K562 (cell line): ENCODE measurements around the gene ITPR2. TPM values are rescaled to one million over a fixed set of nuclear protein-coding genes. Genes with fewer than 3 reads are reported as not detected.

ENCODE experiments used
- CCAR2 ChIP-seq: fragments of 200-400 bp; formaldehyde crosslinking; IDR thresholded peaks from 2 replicates; pipeline ENCODE4 v1.6.1; 2017; ENCODE audit warnings: mild to moderate bottlenecking, low read depth, low read length
- CEBPB ChIP-seq: fragments of 450-650 bp; IDR thresholded peaks from 2 replicates; pipeline ENCODE4 v1.6.1; 2016; ENCODE audit warnings: missing genetic modification characterization, missing compliant biosample characterization
- E2F1 ChIP-seq: sonication (generic); formaldehyde crosslinking; IDR thresholded peaks from 2 replicates; pipeline ENCODE4 v1.8.1; 2023; ENCODE audit warnings: mild to moderate bottlenecking, missing genetic modification reagents, moderate library complexity
- ESRRA ChIP-seq: fragments of 450-650 bp; IDR thresholded peaks from 2 replicates; pipeline ENCODE4 v1.6.1; 2014; ENCODE audit warnings: low read depth, mild to moderate bottlenecking, moderate library complexity, borderline replicate concordance
- ESRRB ChIP-seq: fragments of 250-450 bp; sonication (Bioruptor Pico); IDR thresholded peaks from 2 replicates; pipeline ENCODE4 v1.5.0; 2020; ENCODE audit warnings: mild to moderate bottlenecking, moderate library complexity, borderline replicate concordance
- FOS ChIP-seq: IDR thresholded peaks from 3 replicates; pipeline ENCODE4 v1.6.1; 2011; ENCODE audit not compliant: insufficient read length; ENCODE audit errors: extremely low read depth
- FOXA1 ChIP-seq: fragments of 450-650 bp; IDR thresholded peaks from 2 replicates; pipeline ENCODE4 v1.6.1; 2016; ENCODE audit warnings: mild to moderate bottlenecking, borderline replicate concordance
- KDM4B ChIP-seq, 2 experiments: fragments of 450-650 bp in 1 of 2; sonication (generic) in 1 of 2; IDR thresholded peaks; 2 replicates each; pipeline ENCODE4 v1.6.1; 2016 to 2017; ENCODE audit warnings: borderline replicate concordance in 2 of 2, antibody characterized with exemption in 1 of 2, low read depth in 1 of 2, mild to moderate bottlenecking in 1 of 2
- KHSRP ChIP-seq: fragments of 450-650 bp; IDR thresholded peaks from 2 replicates; pipeline ENCODE4 v1.6.1; 2017
- MAZ ChIP-seq, 2 experiments: fragments of 450-650 bp in 1 of 2; sonication (generic) in 1 of 2; formaldehyde crosslinking; IDR thresholded peaks in 1 of 2; conservative IDR thresholded peaks in 1 of 2; 2 replicates each; pipeline versions ENCODE4 v1.4.0 to v1.5.0; 2020; ENCODE audit warnings: mild to moderate bottlenecking in 1 of 2, missing genetic modification reagents in 1 of 2
- NONO ChIP-seq, 2 experiments: fragments of 200-400 bp in 1 of 2; fragments of 450-650 bp in 1 of 2; formaldehyde crosslinking in 1 of 2; IDR thresholded peaks; 2 replicates each; pipeline ENCODE4 v1.6.1; 2017; ENCODE audit warnings: low read depth in 2 of 2, mild to moderate bottlenecking in 2 of 2, moderate library complexity in 2 of 2, low read length in 1 of 2
- NR1H2 ChIP-seq: sonication (generic); formaldehyde crosslinking; IDR thresholded peaks from 2 replicates; pipeline ENCODE4 v1.4.0; 2020; ENCODE audit warnings: mild to moderate bottlenecking, missing genetic modification reagents
- NR2C1 ChIP-seq, 2 experiments: fragments of 450-650 bp; IDR thresholded peaks; 2 replicates each; pipeline ENCODE4 v1.6.1; 2017; ENCODE audit warnings: mild to moderate bottlenecking in 2 of 2, antibody characterized with exemption in 1 of 2, inconsistent platforms in 1 of 2, missing compliant biosample characterization in 1 of 2, missing genetic modification characterization in 1 of 2
- PYGO2 ChIP-seq: fragments of 450-650 bp; IDR thresholded peaks from 2 replicates; pipeline ENCODE4 v1.6.1; 2016; ENCODE audit warnings: mild to moderate bottlenecking, missing genetic modification characterization, moderate library complexity, missing compliant biosample characterization
- RCOR1 ChIP-seq, 2 experiments: IDR thresholded peaks; 2 replicates each; pipeline ENCODE4 v1.6.1; 2012; ENCODE audit warnings: low read depth in 2 of 2, low read length in 2 of 2, borderline replicate concordance in 1 of 2, improper control_type of control experiment in 1 of 2
- SIRT6 ChIP-seq: IDR thresholded peaks from one replicate; pipeline ENCODE4 v1.6.1; 2012; ENCODE audit warnings: low read depth, mild to moderate bottlenecking, control low read depth, inconsistent platforms, low read length, moderate library complexity
- SNRNP70 ChIP-seq: fragments of 200-400 bp; formaldehyde crosslinking; optimal IDR thresholded peaks from 2 replicates; pipeline ENCODE3; 2017; ENCODE audit warnings: low read depth, low read length
- SP1 ChIP-seq: sonication (generic); formaldehyde crosslinking; IDR thresholded peaks from 2 replicates; pipeline ENCODE4 v1.8.1; 2022; ENCODE audit warnings: mild to moderate bottlenecking, missing genetic modification reagents
- ZNF384 ChIP-seq: IDR thresholded peaks from 2 replicates; pipeline ENCODE4 v1.6.1; 2012; ENCODE audit warnings: low read depth, low read length, improper control_type of control experiment
- ZNF511 ChIP-seq: sonication (generic); formaldehyde crosslinking; IDR thresholded peaks from 2 replicates; pipeline ENCODE4 v1.8.0; 2022; ENCODE audit warnings: mild to moderate bottlenecking, missing genetic modification reagents
- ZNF668 ChIP-seq: fragments of 250-450 bp; sonication (Bioruptor Pico); IDR thresholded peaks from 2 replicates; pipeline ENCODE4 v1.8.0; 2022; ENCODE audit warnings: mild to moderate bottlenecking, inconsistent platforms
- polyA plus RNA-seq, 8 experiments: library from polyadenylated mRNA; depleted of rRNA in 4 of 8; stranded (reverse) in 5 of 8; unstranded in 3 of 8; fragments of >200 nt; fragmentation: Nextera tagmentation in 2 of 8; fragmentation: Illumina TruSeq in 1 of 8; extraction: Ambion mirVana in 2 of 8; extraction: Trizol in 1 of 8; gene quantifications; 2 replicates each; pipeline versions ENCODE4 v1.2.1 to v1.2.3, GENCODE V29; 2011 to 2014; ENCODE audit warnings: inconsistent platforms in 1 of 8, missing spikeins in 1 of 8
- total RNA-seq, 7 experiments: library from RNA; depleted of rRNA in 6 of 7; stranded (reverse); fragments of >200 nt in 6 of 7; fragmentation: Illumina TruSeq in 2 of 7; extraction: Trizol in 2 of 7; gene quantifications; 2 replicates each; pipeline versions ENCODE4 v1.2.1 to v1.2.3, GENCODE V29; 2011 to 2021; ENCODE audit warnings: low replicate concordance in 1 of 7
- TF ChIP-seq, protein P1 (sequence below): fragments of 150-350 bp; conservative IDR thresholded peaks from 2 replicates; pipeline ENCODE4 v1.6.1; 2014; ENCODE audit warnings: low read length
- TF ChIP-seq, protein P2 (sequence below): fragments of 450-650 bp; formaldehyde crosslinking; IDR thresholded peaks from 2 replicates; pipeline ENCODE4 v1.4.0; 2022; ENCODE audit warnings: mild to moderate bottlenecking, moderate library complexity

ITPR2 gene
- total and polyA plus RNA-seq, 9 of the 15 experiments (the other 6 are each of a cell fraction or from before 2014, with no cell fraction given) = 0.21 to 3.3 (median 0.95) TPM

GRCh38 chr12:26318661-26319068 lies 514.3 kb downstream of the ITPR2 start (continued):
- TF ChIP-seq, protein P1, sequence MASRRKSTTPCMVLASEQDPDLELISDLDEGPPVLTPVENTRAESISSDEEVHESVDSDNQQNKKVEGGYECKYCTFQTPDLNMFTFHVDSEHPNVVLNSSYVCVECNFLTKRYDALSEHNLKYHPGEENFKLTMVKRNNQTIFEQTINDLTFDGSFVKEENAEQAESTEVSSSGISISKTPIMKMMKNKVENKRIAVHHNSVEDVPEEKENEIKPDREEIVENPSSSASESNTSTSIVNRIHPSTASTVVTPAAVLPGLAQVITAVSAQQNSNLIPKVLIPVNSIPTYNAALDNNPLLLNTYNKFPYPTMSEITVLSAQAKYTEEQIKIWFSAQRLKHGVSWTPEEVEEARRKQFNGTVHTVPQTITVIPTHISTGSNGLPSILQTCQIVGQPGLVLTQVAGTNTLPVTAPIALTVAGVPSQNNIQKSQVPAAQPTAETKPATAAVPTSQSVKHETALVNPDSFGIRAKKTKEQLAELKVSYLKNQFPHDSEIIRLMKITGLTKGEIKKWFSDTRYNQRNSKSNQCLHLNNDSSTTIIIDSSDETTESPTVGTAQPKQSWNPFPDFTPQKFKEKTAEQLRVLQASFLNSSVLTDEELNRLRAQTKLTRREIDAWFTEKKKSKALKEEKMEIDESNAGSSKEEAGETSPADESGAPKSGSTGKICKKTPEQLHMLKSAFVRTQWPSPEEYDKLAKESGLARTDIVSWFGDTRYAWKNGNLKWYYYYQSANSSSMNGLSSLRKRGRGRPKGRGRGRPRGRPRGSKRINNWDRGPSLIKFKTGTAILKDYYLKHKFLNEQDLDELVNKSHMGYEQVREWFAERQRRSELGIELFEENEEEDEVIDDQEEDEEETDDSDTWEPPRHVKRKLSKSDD = no peak
- TF ChIP-seq, protein P2, sequence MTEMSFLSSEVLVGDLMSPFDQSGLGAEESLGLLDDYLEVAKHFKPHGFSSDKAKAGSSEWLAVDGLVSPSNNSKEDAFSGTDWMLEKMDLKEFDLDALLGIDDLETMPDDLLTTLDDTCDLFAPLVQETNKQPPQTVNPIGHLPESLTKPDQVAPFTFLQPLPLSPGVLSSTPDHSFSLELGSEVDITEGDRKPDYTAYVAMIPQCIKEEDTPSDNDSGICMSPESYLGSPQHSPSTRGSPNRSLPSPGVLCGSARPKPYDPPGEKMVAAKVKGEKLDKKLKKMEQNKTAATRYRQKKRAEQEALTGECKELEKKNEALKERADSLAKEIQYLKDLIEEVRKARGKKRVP (CRISPR knock-in tag) = peak; percentile 58; the same call in 1 of the 2 replicates
- TF ChIP-seq NR2C1 (IDR thresholded peaks at IDR 0.05) (peak; percentile 69), NR2C1 (tag; IDR thresholded peaks at IDR 0.05) (peak; percentile 89), CEBPB (no peak), RCOR1 (IDR thresholded peaks at IDR 0.05; ENCODE audit: borderline replicate concordance in 1 of 2, low read depth in 2 of 2, low read length in 2 of 2) (peak in 1 of 2 experiments; percentile 53; a peak in 1 of 4 replicates), FOXA1 (no peak), ZNF511 (CRISPR knock-in tag) (0 out of 2 replicates have a peak, but pooled peaks have one; percentile 41), MAZ (CRISPR knock-in tag; conservative IDR thresholded peaks at IDR 0.05 in 1 of 2, IDR thresholded peaks at IDR 0.05 in 1 of 2) (peak in 1 of 2 experiments; percentile 42; a peak in 2 of 4 replicates), ESRRB (CRISPR knock-in tag) (no peak), CCAR2 (no peak), SNRNP70 (no peak), ESRRA (no peak), SP1 (CRISPR knock-in tag) (no peak), PYGO2 (tag) (no peak), FOS (no peak), NR1H2 (CRISPR knock-in tag) (no peak), KHSRP (no peak), SIRT6 (no peak), E2F1 (CRISPR knock-in tag) (no peak), ZNF668 (CRISPR knock-in tag) (no peak), KDM4B (IDR thresholded peaks at IDR 0.05; ENCODE audit: borderline replicate concordance in 2 of 2, low read depth in 1 of 2) (no peak), ZNF384 (no peak), NONO (IDR thresholded peaks at IDR 0.05; ENCODE audit: low read depth in 2 of 2, low read length in 1 of 2) (no peak)
